ENCODE results near the gene MCM3. TPM values are rescaled to one million over a fixed set of nuclear protein-coding genes. Genes with fewer than 3 reads are reported as not detected.

The MCM3 gene
- total RNA-seq, 1 donor from 2014 or later: 21.6 TPM

DNA sequence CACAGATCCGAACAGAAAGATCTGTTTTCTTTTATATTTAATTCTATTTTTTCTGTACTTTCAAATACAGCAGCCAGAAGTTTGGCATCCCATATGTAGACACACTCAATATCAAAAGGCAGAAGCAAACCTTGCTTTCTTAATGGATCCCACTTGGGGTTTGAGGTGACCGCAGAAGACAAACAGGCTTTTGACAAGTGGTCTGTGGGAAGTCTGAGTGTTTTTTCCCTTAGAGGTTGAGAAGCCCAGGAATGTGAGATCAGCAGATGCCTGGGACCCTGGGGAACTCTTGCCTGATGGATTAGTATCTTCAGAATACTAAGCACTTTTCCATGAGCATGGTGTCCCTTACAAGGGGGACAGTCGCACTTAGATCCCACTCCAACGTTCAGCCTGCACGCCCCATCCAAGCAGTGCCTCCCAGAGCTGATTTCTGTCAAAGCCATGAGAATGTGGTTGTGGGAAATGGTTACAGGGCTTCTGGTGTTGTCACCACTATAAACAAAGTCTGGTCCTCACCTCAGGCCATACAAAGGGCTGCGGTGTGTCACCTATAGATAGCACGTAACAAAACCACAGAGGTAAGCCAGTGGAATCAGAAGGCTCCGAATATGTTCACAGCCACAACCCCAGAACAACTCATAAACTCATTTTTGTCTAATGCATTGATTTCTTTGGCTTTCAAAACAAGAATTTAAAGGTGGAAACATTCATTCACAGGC lies 53.0 kb downstream of the MCM3 start:
- DNase-seq (ENCODE audit: low read depth): no peak
- H3K27me3 Mint-ChIP-seq (ENCODE audit: low read depth, unreplicated experiment): no peaks in the 10 kb centered on the region

DNA sequence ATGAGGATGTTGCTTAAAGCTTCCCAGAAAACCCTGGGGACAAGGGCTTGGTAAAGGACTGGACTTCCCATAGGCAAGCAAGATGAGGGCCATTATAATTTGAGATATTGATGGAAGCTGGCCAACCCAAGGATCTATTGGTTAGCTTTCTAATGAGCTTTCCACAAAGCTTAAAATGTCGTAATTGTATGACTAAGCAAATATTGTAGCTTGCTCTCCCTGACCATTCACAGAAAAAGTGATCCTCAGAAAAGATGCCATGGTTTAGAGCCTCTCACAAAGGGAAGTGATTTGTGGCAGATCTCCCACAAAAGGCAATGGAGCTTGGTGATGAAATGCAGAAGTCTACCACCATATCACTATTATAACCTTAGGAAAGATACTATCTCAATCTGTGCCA lies 53.9 kb downstream of the MCM3 start:
- no peaks in the 10 kb centered on the region for H3K36me3 ChIP-seq (ENCODE audit: insufficient read depth, low read length)
- no peaks in the 10 kb centered on the region for H3K27me3 Mint-ChIP-seq (ENCODE audit: low read depth, unreplicated experiment)
- H3K9ac ChIP-seq (ENCODE audit: low read length): no peak overlapping the region
- TF ChIP-seq EZH2 (IDR thresholded peaks at IDR 0.05; ENCODE audit: insufficient read depth, low read length): no peak
- TF ChIP-seq, protein P1, sequence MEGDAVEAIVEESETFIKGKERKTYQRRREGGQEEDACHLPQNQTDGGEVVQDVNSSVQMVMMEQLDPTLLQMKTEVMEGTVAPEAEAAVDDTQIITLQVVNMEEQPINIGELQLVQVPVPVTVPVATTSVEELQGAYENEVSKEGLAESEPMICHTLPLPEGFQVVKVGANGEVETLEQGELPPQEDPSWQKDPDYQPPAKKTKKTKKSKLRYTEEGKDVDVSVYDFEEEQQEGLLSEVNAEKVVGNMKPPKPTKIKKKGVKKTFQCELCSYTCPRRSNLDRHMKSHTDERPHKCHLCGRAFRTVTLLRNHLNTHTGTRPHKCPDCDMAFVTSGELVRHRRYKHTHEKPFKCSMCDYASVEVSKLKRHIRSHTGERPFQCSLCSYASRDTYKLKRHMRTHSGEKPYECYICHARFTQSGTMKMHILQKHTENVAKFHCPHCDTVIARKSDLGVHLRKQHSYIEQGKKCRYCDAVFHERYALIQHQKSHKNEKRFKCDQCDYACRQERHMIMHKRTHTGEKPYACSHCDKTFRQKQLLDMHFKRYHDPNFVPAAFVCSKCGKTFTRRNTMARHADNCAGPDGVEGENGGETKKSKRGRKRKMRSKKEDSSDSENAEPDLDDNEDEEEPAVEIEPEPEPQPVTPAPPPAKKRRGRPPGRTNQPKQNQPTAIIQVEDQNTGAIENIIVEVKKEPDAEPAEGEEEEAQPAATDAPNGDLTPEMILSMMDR (IDR thresholded peaks at IDR 0.05; ENCODE audit: insufficient read depth, low read depth, low read length): no peak
- no peak overlapping the region for H3K27ac ChIP-seq (ENCODE audit: low read depth, low read length)
- no peak overlapping the region for H3K4me3 ChIP-seq (ENCODE audit: insufficient read depth, low read depth, low read length)
- H3K27me3 ChIP-seq (ENCODE audit: insufficient read depth, low read length): peaks cover 3% of the 10 kb centered on the region
- peaks cover 8% of the 10 kb centered on the region for H3K4me1 Mint-ChIP-seq (ENCODE audit: low read depth, unreplicated experiment)
- H4K20me1 ChIP-seq (ENCODE audit: insufficient read depth, low read length): no peaks in the 10 kb centered on the region
- DNase-seq (ENCODE audit: low read depth) (no peak), FAIRE-seq (no peak)
- H3K4me1 ChIP-seq (ENCODE audit: insufficient read depth, low read length): no peaks in the 10 kb centered on the region
- H3K4me3 Mint-ChIP-seq (ENCODE audit: unreplicated experiment): no peak overlapping the region
- no peaks in the 10 kb centered on the region for H3K9me3 ChIP-seq (ENCODE audit: insufficient read depth, low read depth, low read length)
- no peaks in the 10 kb centered on the region for H3K9me3 Mint-ChIP-seq (ENCODE audit: unreplicated experiment)
- H3K4me2 ChIP-seq (ENCODE audit: low read length): no peak overlapping the region
- H3K79me2 ChIP-seq (ENCODE audit: insufficient read depth, low read length): no peaks in the 10 kb centered on the region
- no peak overlapping the region for H3K27ac Mint-ChIP-seq (ENCODE audit: unreplicated experiment)
- H2AFZ ChIP-seq (ENCODE audit: low read depth, low read length): no peak overlapping the region
- H3K36me3 Mint-ChIP-seq (ENCODE audit: low read depth, unreplicated experiment): no peaks in the 10 kb centered on the region

More for the DNA sequence above, 53.0 kb downstream of the MCM3 start:
- Histone ChIP-seq H3K27me3 (ENCODE audit: insufficient read depth, low read length) (peaks cover 7% of the 10 kb centered on the region), H4K20me1 (ENCODE audit: insufficient read depth, low read length) (no peaks in the 10 kb centered on the region), H3K27ac (ENCODE audit: low read depth, low read length) (no peak overlapping the region), H3K4me3 (ENCODE audit: insufficient read depth, low read depth, low read length) (no peak overlapping the region), H2AFZ (ENCODE audit: low read depth, low read length) (no peak overlapping the region), H3K4me2 (ENCODE audit: low read length) (no peak overlapping the region), H3K4me1 (ENCODE audit: insufficient read depth, low read length) (no peaks in the 10 kb centered on the region), H3K9me3 (ENCODE audit: insufficient read depth, low read depth, low read length) (no peaks in the 10 kb centered on the region), H3K79me2 (ENCODE audit: insufficient read depth, low read length) (no peaks in the 10 kb centered on the region), H3K9ac (ENCODE audit: low read length) (no peak overlapping the region), H3K36me3 (ENCODE audit: insufficient read depth, low read length) (no peaks in the 10 kb centered on the region)
- H3K4me3 Mint-ChIP-seq (ENCODE audit: unreplicated experiment): no peak overlapping the region
- H3K4me1 Mint-ChIP-seq (ENCODE audit: low read depth, unreplicated experiment): peaks cover 8% of the 10 kb centered on the region
- no peaks in the 10 kb centered on the region for H3K36me3 Mint-ChIP-seq (ENCODE audit: low read depth, unreplicated experiment)
- TF ChIP-seq, protein P1 (IDR thresholded peaks at IDR 0.05; ENCODE audit: insufficient read depth, low read depth, low read length): no peak
- no peak for TF ChIP-seq EZH2 (IDR thresholded peaks at IDR 0.05; ENCODE audit: insufficient read depth, low read length)
- no peak for FAIRE-seq
- no peaks in the 10 kb centered on the region for H3K9me3 Mint-ChIP-seq (ENCODE audit: unreplicated experiment)
- no peak overlapping the region for H3K27ac Mint-ChIP-seq (ENCODE audit: unreplicated experiment)

DNA sequence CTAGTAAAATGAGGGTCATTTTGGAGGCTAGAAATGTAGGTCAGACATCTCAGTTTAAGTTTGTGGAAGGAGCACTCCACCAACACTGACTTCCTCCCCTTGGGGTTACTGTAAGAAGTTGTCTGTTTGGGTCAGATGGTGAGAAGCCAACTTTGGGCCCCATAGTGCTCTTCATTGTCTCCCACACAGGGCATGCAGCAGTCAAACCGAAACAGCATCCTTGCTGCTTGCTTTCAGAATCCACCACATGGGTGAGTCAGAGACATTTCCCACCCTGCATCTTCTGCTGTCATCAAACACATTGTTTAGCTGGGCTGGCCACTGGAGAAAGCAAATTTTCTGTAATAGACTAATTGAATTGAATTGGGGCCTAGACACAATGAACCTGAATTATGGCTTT lies 57.0 kb downstream of the MCM3 start:
- FAIRE-seq: no peak
- no peaks in the 10 kb centered on the region for H3K36me3 Mint-ChIP-seq (ENCODE audit: low read depth, unreplicated experiment)
- Histone ChIP-seq H4K20me1 (ENCODE audit: insufficient read depth, low read length) (no peaks in the 10 kb centered on the region), H3K4me1 (ENCODE audit: insufficient read depth, low read length) (no peaks in the 10 kb centered on the region), H3K4me2 (ENCODE audit: low read length) (no peak overlapping the region), H3K27ac (ENCODE audit: low read depth, low read length) (no peak overlapping the region), H3K79me2 (ENCODE audit: insufficient read depth, low read length) (no peaks in the 10 kb centered on the region), H3K9me3 (ENCODE audit: insufficient read depth, low read depth, low read length) (no peaks in the 10 kb centered on the region), H3K36me3 (ENCODE audit: insufficient read depth, low read length) (no peaks in the 10 kb centered on the region), H2AFZ (ENCODE audit: low read depth, low read length) (no peak overlapping the region), H3K9ac (ENCODE audit: low read length) (no peak overlapping the region), H3K27me3 (ENCODE audit: insufficient read depth, low read length) (no peaks in the 10 kb centered on the region), H3K4me3 (ENCODE audit: insufficient read depth, low read depth, low read length) (no peak overlapping the region)
- peaks cover 8% of the 10 kb centered on the region for H3K4me1 Mint-ChIP-seq (ENCODE audit: low read depth, unreplicated experiment)
- TF ChIP-seq, protein P1 (IDR thresholded peaks at IDR 0.05; ENCODE audit: insufficient read depth, low read depth, low read length): no peak
- no peak for TF ChIP-seq EZH2 (IDR thresholded peaks at IDR 0.05; ENCODE audit: insufficient read depth, low read length)
- peaks cover 2% of the 10 kb centered on the region for H3K9me3 Mint-ChIP-seq (ENCODE audit: unreplicated experiment)
- H3K27ac Mint-ChIP-seq (ENCODE audit: unreplicated experiment): no peak overlapping the region
- H3K27me3 Mint-ChIP-seq (ENCODE audit: low read depth, unreplicated experiment): peaks cover 6% of the 10 kb centered on the region
- no peak overlapping the region for H3K4me3 Mint-ChIP-seq (ENCODE audit: unreplicated experiment)
- no peak for DNase-seq (ENCODE audit: low read depth)
